Activated naive CD8-positive, alpha-beta T cell treated with anti-CD3 and anti-CD28 coated beads, Interleukin-2, amount 10 ng/mL, durations not matched to agents 7 days and 5 days (primary cell): ENCODE results near the gene OR2L13. TPM values are rescaled to one million over a fixed set of nuclear protein-coding genes. Genes with fewer than 3 reads are reported as not detected.
"Not testable (repeated sequence)": the region's sequence is repeated elsewhere in the genome, so short reads cannot be mapped to it uniquely, and the experiment has no call there.

Experiments
- ATAC-seq: fragments of 150-1000 bp; cut with Tn5 transposase; one replicate; pipeline ENCODE4 v1.10.0; 2021; ENCODE audit warnings: low read depth, moderate library complexity
- POLR2A ChIA-PET: fragments of 350-600 bp; sonication (Branson Sonifier 250); formaldehyde crosslinking; loops from one replicate; lab custom pipeline; 2021; ENCODE audit warnings: antibody characterized with exemption; lab: Charles Lee
- DNase-seq: peaks from one replicate; pipeline ENCODE4 v3.0.0; 2021
- H3K27ac Mint-ChIP-seq: one replicate; pipeline ENCODE4 v1.8.0; 2022; ENCODE audit warnings: mild to moderate bottlenecking, mixed read lengths
- H3K27me3 Mint-ChIP-seq: one replicate; pipeline ENCODE4 v1.8.0; 2022; ENCODE audit warnings: mild to moderate bottlenecking, moderate library complexity, mixed read lengths
- H3K36me3 Mint-ChIP-seq: one replicate; pipeline ENCODE4 v1.8.0; 2021; ENCODE audit warnings: mild to moderate bottlenecking, mixed read lengths
- H3K4me1 Mint-ChIP-seq: one replicate; pipeline ENCODE4 v1.8.0; 2021; ENCODE audit warnings: mixed read lengths
- H3K4me3 Mint-ChIP-seq: one replicate; pipeline ENCODE4 v1.8.0; 2022; ENCODE audit warnings: mild to moderate bottlenecking, moderate library complexity, mixed read lengths
- H3K9me3 Mint-ChIP-seq: one replicate; pipeline ENCODE4 v1.8.0; 2021; ENCODE audit warnings: mixed read lengths
- total RNA-seq, 2 experiments: library from RNA; stranded (reverse); gene quantifications; one replicate each; pipeline ENCODE4 v1.2.3, GENCODE V29; 2021

Gene OR2L13
- not detected for total RNA-seq

GRCh38 chr1:248094884-248095283, at the start of gene OR2L13:
Gene OR2L13 (plus strand): TSS chr1:248095184. CDS start chr1:248099376, 4,192 bp downstream.
- Mint-ChIP-seq H3K9me3 (peaks cover 5% of the 10 kb centered on the region), H3K27ac (no peak within 1 kb of the TSS), H3K4me3 (no peak within 1 kb of the TSS), H3K27me3 (no peaks in the 10 kb centered on the region), H3K36me3 (no peaks in the 10 kb centered on the region), H3K4me1 (no peaks in the 10 kb centered on the region)
- DNase-seq = no peak
- ATAC-seq = no peak
- POLR2A ChIA-PET = no interaction called here

- H3K27me3 Mint-ChIP-seq = peaks cover 2% of the 10 kb centered on the region
Observed at GRCh38 chr1:248045209-248045608, 49.8 kb upstream of the OR2L13 start.

GRCh38 chr1:248046536-248046935, 48.4 kb upstream of the OR2L13 start, which contains the start of gene OR2L3:
Gene OR2L3 (plus strand): TSS chr1:248046836. CDS start chr1:248060682, 13,846 bp downstream.
- ATAC-seq (no peak), DNase-seq (no peak)
- H3K4me1 Mint-ChIP-seq = no peaks in the 10 kb centered on the region
- H3K9me3 Mint-ChIP-seq = peaks cover 17% of the 10 kb centered on the region
- H3K27me3 Mint-ChIP-seq = peaks cover 2% of the 10 kb centered on the region
- no peaks in the 10 kb centered on the region for H3K36me3 Mint-ChIP-seq
- POLR2A ChIA-PET = no interaction called here
- H3K27ac Mint-ChIP-seq = no peak within 1 kb of the TSS
- H3K4me3 Mint-ChIP-seq = no peak within 1 kb of the TSS

More at GRCh38 chr1:248045209-248045608, 49.8 kb upstream of the OR2L13 start:
- H3K36me3 Mint-ChIP-seq = no peaks in the 10 kb centered on the region
- H3K27ac Mint-ChIP-seq = no peak overlapping the region
- DNase-seq (no peak), ATAC-seq (no peak)
- POLR2A ChIA-PET = no interaction called here
- H3K4me3 Mint-ChIP-seq = no peak overlapping the region
- H3K9me3 Mint-ChIP-seq = peaks cover 15% of the 10 kb centered on the region
- H3K4me1 Mint-ChIP-seq = no peaks in the 10 kb centered on the region

- POLR2A ChIA-PET = no interaction called here
- ATAC-seq (no peak), DNase-seq (no peak)
- Mint-ChIP-seq H3K27ac (no peak overlapping the region), H3K9me3 (peaks cover 17% of the 10 kb centered on the region), H3K27me3 (peaks cover 2% of the 10 kb centered on the region), H3K36me3 (no peaks in the 10 kb centered on the region), H3K4me3 (no peak overlapping the region), H3K4me1 (no peaks in the 10 kb centered on the region)
Observed at GRCh38 chr1:248047008-248047407, 48.0 kb upstream of the OR2L13 start.

- Mint-ChIP-seq H3K4me1 (no peaks in the 10 kb centered on the region), H3K9me3 (peaks cover 10% of the 10 kb centered on the region), H3K27ac (no peak overlapping the region), H3K27me3 (no peaks in the 10 kb centered on the region), H3K4me3 (no peak overlapping the region), H3K36me3 (no peaks in the 10 kb centered on the region)
- no peak for ATAC-seq
- POLR2A ChIA-PET = no interaction called here
- no peak for DNase-seq
Observed at GRCh38 chr1:248054671-248055070, 40.3 kb upstream of the OR2L13 start.

GRCh38 chr1:248055261-248055660, 39.7 kb upstream of the OR2L13 start:
- POLR2A ChIA-PET = no interaction called here
- DNase-seq = no peak
- Mint-ChIP-seq H3K9me3 (peaks cover 10% of the 10 kb centered on the region), H3K27ac (no peak overlapping the region), H3K36me3 (no peaks in the 10 kb centered on the region), H3K27me3 (no peaks in the 10 kb centered on the region), H3K4me3 (no peak overlapping the region), H3K4me1 (no peaks in the 10 kb centered on the region)
- ATAC-seq = no peak

- H3K4me3 Mint-ChIP-seq = no peak overlapping the region
- POLR2A ChIA-PET = no interaction called here
- no peaks in the 10 kb centered on the region for H3K9me3 Mint-ChIP-seq
- H3K27me3 Mint-ChIP-seq = no peaks in the 10 kb centered on the region
- ATAC-seq (no peak), DNase-seq (no peak)
- H3K27ac Mint-ChIP-seq = no peak overlapping the region
- H3K4me1 Mint-ChIP-seq = no peaks in the 10 kb centered on the region
- H3K36me3 Mint-ChIP-seq = no peaks in the 10 kb centered on the region
Observed at GRCh38 chr1:248065071-248065470, 29.9 kb upstream of the OR2L13 start.

- POLR2A ChIA-PET = no interaction called here
- no peaks in the 10 kb centered on the region for H3K4me1 Mint-ChIP-seq
- H3K27me3 Mint-ChIP-seq = no peaks in the 10 kb centered on the region
- ATAC-seq (no peak), DNase-seq (no peak)
- no peaks in the 10 kb centered on the region for H3K36me3 Mint-ChIP-seq
- no peak overlapping the region for H3K27ac Mint-ChIP-seq
- peaks cover 2% of the 10 kb centered on the region for H3K9me3 Mint-ChIP-seq
- no peak overlapping the region for H3K4me3 Mint-ChIP-seq
Observed at GRCh38 chr1:248065604-248066003, 29.4 kb upstream of the OR2L13 start.

GRCh38 chr1:248083864-248084263, 11.1 kb upstream of the OR2L13 start:
- H3K4me1 Mint-ChIP-seq, H3K4me3 Mint-ChIP-seq, H3K36me3 Mint-ChIP-seq, H3K9me3 Mint-ChIP-seq, POLR2A ChIA-PET, ATAC-seq, H3K27me3 Mint-ChIP-seq, H3K27ac Mint-ChIP-seq, DNase-seq: not testable (repeated sequence)

GRCh38 chr1:248098529-248098928, 3.5 kb downstream of the OR2L13 start:
- no peak overlapping the region for H3K27ac Mint-ChIP-seq
- peaks cover 2% of the 10 kb centered on the region for H3K9me3 Mint-ChIP-seq
- ATAC-seq = no peak
- H3K36me3 Mint-ChIP-seq = no peaks in the 10 kb centered on the region
- no peaks in the 10 kb centered on the region for H3K27me3 Mint-ChIP-seq
- no peak overlapping the region for H3K4me3 Mint-ChIP-seq
- no peak for DNase-seq
- POLR2A ChIA-PET = no interaction called here
- no peaks in the 10 kb centered on the region for H3K4me1 Mint-ChIP-seq

GRCh38 chr1:248102847-248103246, 7.9 kb downstream of the OR2L13 start:
- Mint-ChIP-seq H3K36me3 (no peaks in the 10 kb centered on the region), H3K9me3 (peaks cover 2% of the 10 kb centered on the region), H3K4me3 (no peak overlapping the region), H3K4me1 (no peaks in the 10 kb centered on the region), H3K27me3 (no peaks in the 10 kb centered on the region), H3K27ac (no peak overlapping the region)
- POLR2A ChIA-PET = no interaction called here
- DNase-seq (no peak), ATAC-seq (no peak)

GRCh38 chr1:248111157-248111556, 16.2 kb downstream of the OR2L13 start:
- no peak for DNase-seq
- Mint-ChIP-seq H3K27me3 (no peaks in the 10 kb centered on the region), H3K4me1 (no peaks in the 10 kb centered on the region), H3K9me3 (peaks cover 16% of the 10 kb centered on the region), H3K36me3 (no peaks in the 10 kb centered on the region), H3K27ac (no peak overlapping the region), H3K4me3 (no peak overlapping the region)
- no peak for ATAC-seq
- POLR2A ChIA-PET = no interaction called here

GRCh38 chr1:248114890-248115289, 19.9 kb downstream of the OR2L13 start:
- no peak for DNase-seq
- POLR2A ChIA-PET = no interaction called here
- Mint-ChIP-seq H3K4me3 (no peak overlapping the region), H3K27me3 (no peaks in the 10 kb centered on the region), H3K27ac (no peak overlapping the region), H3K4me1 (no peaks in the 10 kb centered on the region), H3K9me3 (peaks cover 14% of the 10 kb centered on the region), H3K36me3 (no peaks in the 10 kb centered on the region)
- ATAC-seq = no peak

GRCh38 chr1:248127653-248128052, 32.7 kb downstream of the OR2L13 start:
- no peak for DNase-seq
- no peaks in the 10 kb centered on the region for H3K27me3 Mint-ChIP-seq
- no peak overlapping the region for H3K4me3 Mint-ChIP-seq
- no peak for ATAC-seq
- peaks cover 4% of the 10 kb centered on the region for H3K9me3 Mint-ChIP-seq
- peaks cover 1% of the 10 kb centered on the region for H3K36me3 Mint-ChIP-seq
- H3K4me1 Mint-ChIP-seq = no peaks in the 10 kb centered on the region
- POLR2A ChIA-PET = no interaction called here
- no peak overlapping the region for H3K27ac Mint-ChIP-seq

- ATAC-seq = no peak
- H3K36me3 Mint-ChIP-seq = no peaks in the 10 kb centered on the region
- no peaks in the 10 kb centered on the region for H3K4me1 Mint-ChIP-seq
- POLR2A ChIA-PET = no interaction called here
- no peaks in the 10 kb centered on the region for H3K27me3 Mint-ChIP-seq
- H3K4me3 Mint-ChIP-seq = no peak overlapping the region
- H3K9me3 Mint-ChIP-seq = peaks cover 2% of the 10 kb centered on the region
- H3K27ac Mint-ChIP-seq = no peak overlapping the region
- no peak for DNase-seq
Observed at GRCh38 chr1:248136811-248137210, 41.8 kb downstream of the OR2L13 start.
